ENCODE measurements around the gene SF3A2.

Gene SF3A2

GRCh38 chr19:2228157-2229030 lies 8.2 kb upstream of the SF3A2 start:
- FAIRE-seq, result no peak

GRCh38 chr19:2229103-2230032 lies 7.3 kb upstream of the SF3A2 start:
- no peak for FAIRE-seq

GRCh38 chr19:2230033-2230531 lies 6.5 kb upstream of the SF3A2 start:
- no peak for FAIRE-seq

GRCh38 chr19:2230807-2231533 lies 5.7 kb upstream of the SF3A2 start:
- FAIRE-seq, result no peak

- FAIRE-seq, result no peak
These were observed 4.9 kb upstream of the SF3A2 start for GRCh38 chr19:2231621-2232221.

GRCh38 chr19:2232286-2233151 lies 4.1 kb upstream of the SF3A2 start:
- FAIRE-seq, result no peak

- FAIRE-seq, result no peak
These were observed 2.9 kb upstream of the SF3A2 start for GRCh38 chr19:2233601-2234280.

- FAIRE-seq, result no peak
These were observed 1.6 kb upstream of the SF3A2 start for GRCh38 chr19:2234996-2235380.

GRCh38 chr19:2235381-2236063 lies 1.1 kb upstream of the SF3A2 start:
- no peak for FAIRE-seq

- no peak for FAIRE-seq
These were observed 635 bp upstream of the SF3A2 start for GRCh38 chr19:2236064-2236313.

GRCh38 chr19:2237051-2237868 lies 636 bp downstream of the SF3A2 start:
- FAIRE-seq, result no peak

GRCh38 chr19:2237869-2238153 lies 1.2 kb downstream of the SF3A2 start:
- FAIRE-seq, result no peak

GRCh38 chr19:2239173-2239572 lies 2.5 kb downstream of the SF3A2 start:
- no peak for FAIRE-seq

GRCh38 chr19:2239771-2240770 lies 3.4 kb downstream of the SF3A2 start:
- no peak for FAIRE-seq

- FAIRE-seq, result no peak
These were observed 4.5 kb downstream of the SF3A2 start for GRCh38 chr19:2240881-2241760.

GRCh38 chr19:2242092-2242537 lies 5.5 kb downstream of the SF3A2 start:
- no peak for FAIRE-seq

GRCh38 chr19:2242816-2243215 lies 6.2 kb downstream of the SF3A2 start:
- no peak for FAIRE-seq

Measured in A204.1 (cell line).